Activated CD4-positive, alpha-beta memory T cell treated with anti-CD3 and anti-CD28 coated beads, Interleukin-2, amount 10 ng/mL, durations not matched to agents 7 days and 5 days (primary cell): Measurements from ENCODE around the gene ELAVL4. TPM values are rescaled to one million over a fixed set of nuclear protein-coding genes. Genes with fewer than 3 reads are reported as not detected.

Experiments used
- CTCF ChIA-PET: fragments of 350-600 bp; sonication (Branson Sonifier 250); formaldehyde crosslinking; loops from one replicate; lab custom pipeline; 2021; ENCODE audit warnings: antibody characterized with exemption, inconsistent platforms; lab: Charles Lee
- POLR2A ChIA-PET: fragments of 350-600 bp; sonication (Branson Sonifier 250); formaldehyde crosslinking; loops from one replicate; lab custom pipeline; 2021; ENCODE audit warnings: antibody characterized with exemption; lab: Charles Lee
- DNase-seq: peaks from one replicate; pipeline ENCODE4 v3.0.0-alpha.2; 2020
- H3K27ac Mint-ChIP-seq: one replicate; pipeline ENCODE4 v1.8.0; 2021; ENCODE audit warnings: mild to moderate bottlenecking, mixed read lengths
- H3K27me3 Mint-ChIP-seq: one replicate; pipeline ENCODE4 v1.8.0; 2021; ENCODE audit warnings: mixed read lengths
- H3K36me3 Mint-ChIP-seq: one replicate; pipeline ENCODE4 v1.8.0; 2021; ENCODE audit warnings: low read depth, mixed read lengths
- H3K4me1 Mint-ChIP-seq: one replicate; pipeline ENCODE4 v1.8.0; 2021; ENCODE audit warnings: mixed read lengths
- H3K4me3 Mint-ChIP-seq: one replicate; pipeline ENCODE4 v1.8.0; 2021; ENCODE audit warnings: mild to moderate bottlenecking, mixed read lengths
- H3K9me3 Mint-ChIP-seq: one replicate; pipeline ENCODE4 v1.8.0; 2021; ENCODE audit warnings: mixed read lengths
- total RNA-seq, 2 experiments: library from RNA; stranded (reverse); gene quantifications; one replicate each; pipeline ENCODE4 v1.2.3, GENCODE V29; 2021

Gene ELAVL4
- total RNA-seq, 2 experiments from 2014 or later, result not detected

- Mint-ChIP-seq H3K36me3 (no peaks in the 10 kb centered on the region), H3K9me3 (no peaks in the 10 kb centered on the region), H3K27ac (no peak overlapping the region), H3K4me1 (no peaks in the 10 kb centered on the region), H3K27me3 (peaks cover 2% of the 10 kb centered on the region), H3K4me3 (no peak overlapping the region)
- ChIA-PET CTCF (no interaction called here), POLR2A (no interaction called here)
- no peak for DNase-seq
Measured at GRCh38 chr1:50103615-50104081, 5.1 kb upstream of the ELAVL4 start.

- ChIA-PET CTCF (interaction anchor here (1.0 kb wide), 1 partner anchor 10 kb away, joined by 3 read pairs; no protein-coding TSS in a partner anchor), POLR2A (no interaction called here)
- peaks cover 18% of the 10 kb centered on the region for H3K27me3 Mint-ChIP-seq
- no peak overlapping the region for H3K4me3 Mint-ChIP-seq
- H3K27ac Mint-ChIP-seq, result no peak overlapping the region
- no peak for DNase-seq
- H3K36me3 Mint-ChIP-seq, result no peaks in the 10 kb centered on the region
- peaks cover 3% of the 10 kb centered on the region for H3K4me1 Mint-ChIP-seq
- no peaks in the 10 kb centered on the region for H3K9me3 Mint-ChIP-seq
Measured at GRCh38 chr1:50105433-50105832, 3.3 kb upstream of the ELAVL4 start.

GRCh38 chr1:50106095-50106761, 2.5 kb upstream of the ELAVL4 start:
- H3K4me1 Mint-ChIP-seq, result peaks cover 3% of the 10 kb centered on the region
- H3K27ac Mint-ChIP-seq, result no peak overlapping the region
- no peak for DNase-seq
- ChIA-PET CTCF (no interaction called here), POLR2A (no interaction called here)
- H3K9me3 Mint-ChIP-seq, result no peaks in the 10 kb centered on the region
- no peaks in the 10 kb centered on the region for H3K36me3 Mint-ChIP-seq
- no peak overlapping the region for H3K4me3 Mint-ChIP-seq
- H3K27me3 Mint-ChIP-seq, result peaks cover 26% of the 10 kb centered on the region

- no peak for DNase-seq
- H3K4me3 Mint-ChIP-seq, result no peak overlapping the region
- no peak overlapping the region for H3K27ac Mint-ChIP-seq
- POLR2A ChIA-PET, result no interaction called here
- peaks cover 37% of the 10 kb centered on the region for H3K27me3 Mint-ChIP-seq
- peaks cover 3% of the 10 kb centered on the region for H3K4me1 Mint-ChIP-seq
- CTCF ChIA-PET, result no interaction called here
- H3K9me3 Mint-ChIP-seq, result no peaks in the 10 kb centered on the region
- H3K36me3 Mint-ChIP-seq, result no peaks in the 10 kb centered on the region
Measured at GRCh38 chr1:50109116-50109515, 396 bp downstream of the ELAVL4 start.

- no peaks in the 10 kb centered on the region for H3K9me3 Mint-ChIP-seq
- peaks cover 3% of the 10 kb centered on the region for H3K4me1 Mint-ChIP-seq
- ChIA-PET POLR2A (no interaction called here), CTCF (no interaction called here)
- no peaks in the 10 kb centered on the region for H3K36me3 Mint-ChIP-seq
- H3K4me3 Mint-ChIP-seq, result no peak overlapping the region
- no peak overlapping the region for H3K27ac Mint-ChIP-seq
- no peak for DNase-seq
- peaks cover 37% of the 10 kb centered on the region for H3K27me3 Mint-ChIP-seq
Measured at GRCh38 chr1:50109647-50110075, 941 bp downstream of the ELAVL4 start.

GRCh38 chr1:50110151-50110550, 1.4 kb downstream of the ELAVL4 start:
- peaks cover 37% of the 10 kb centered on the region for H3K27me3 Mint-ChIP-seq
- DNase-seq, result no peak
- peaks cover 3% of the 10 kb centered on the region for H3K4me1 Mint-ChIP-seq

GRCh38 chr1:50110656-50111055, 1.9 kb downstream of the ELAVL4 start:
- Mint-ChIP-seq H3K27ac (no peak overlapping the region), H3K36me3 (no peaks in the 10 kb centered on the region), H3K9me3 (no peaks in the 10 kb centered on the region), H3K27me3 (peaks cover 37% of the 10 kb centered on the region), H3K4me1 (peaks cover 3% of the 10 kb centered on the region), H3K4me3 (no peak overlapping the region)
- no peak for DNase-seq
- POLR2A ChIA-PET, result no interaction called here
- CTCF ChIA-PET, result no interaction called here

More at GRCh38 chr1:50110151-50110550, 1.4 kb downstream of the ELAVL4 start:
- no peaks in the 10 kb centered on the region for H3K9me3 Mint-ChIP-seq
- H3K27ac Mint-ChIP-seq, result no peak overlapping the region
- ChIA-PET POLR2A (no interaction called here), CTCF (no interaction called here)
- no peak overlapping the region for H3K4me3 Mint-ChIP-seq
- H3K36me3 Mint-ChIP-seq, result no peaks in the 10 kb centered on the region

GRCh38 chr1:50111503-50111902, 2.8 kb downstream of the ELAVL4 start:
- H3K4me1 Mint-ChIP-seq, result peaks cover 3% of the 10 kb centered on the region
- peaks cover 37% of the 10 kb centered on the region for H3K27me3 Mint-ChIP-seq
- ChIA-PET CTCF (no interaction called here), POLR2A (no interaction called here)
- H3K4me3 Mint-ChIP-seq, result no peak overlapping the region
- H3K9me3 Mint-ChIP-seq, result no peaks in the 10 kb centered on the region
- H3K36me3 Mint-ChIP-seq, result no peaks in the 10 kb centered on the region
- no peak for DNase-seq
- H3K27ac Mint-ChIP-seq, result no peak overlapping the region

- Mint-ChIP-seq H3K4me1 (peaks cover 3% of the 10 kb centered on the region), H3K27ac (no peak overlapping the region), H3K4me3 (no peak overlapping the region), H3K36me3 (no peaks in the 10 kb centered on the region), H3K27me3 (peaks cover 37% of the 10 kb centered on the region), H3K9me3 (no peaks in the 10 kb centered on the region)
- POLR2A ChIA-PET, result no interaction called here
- CTCF ChIA-PET, result no interaction called here
- DNase-seq, result no peak
Measured at GRCh38 chr1:50112193-50112592, 3.5 kb downstream of the ELAVL4 start.

- Mint-ChIP-seq H3K36me3 (no peaks in the 10 kb centered on the region), H3K4me3 (no peak overlapping the region), H3K27me3 (no peaks in the 10 kb centered on the region), H3K9me3 (no peaks in the 10 kb centered on the region), H3K27ac (no peak overlapping the region), H3K4me1 (no peaks in the 10 kb centered on the region)
- CTCF ChIA-PET, result interaction anchor here (1.1 kb wide), 1 partner anchor 210 kb away, joined by 4 read pairs; no protein-coding TSS in a partner anchor
- POLR2A ChIA-PET, result no interaction called here
- DNase-seq, result no peak
Measured at GRCh38 chr1:50123071-50123470, 14.4 kb downstream of the ELAVL4 start.

GRCh38 chr1:50126927-50127715, 18.4 kb downstream of the ELAVL4 start:
- no peak overlapping the region for H3K27ac Mint-ChIP-seq
- H3K9me3 Mint-ChIP-seq, result no peaks in the 10 kb centered on the region
- ChIA-PET CTCF (no interaction called here), POLR2A (no interaction called here)
- no peak for DNase-seq
- no peaks in the 10 kb centered on the region for H3K4me1 Mint-ChIP-seq
- no peak overlapping the region for H3K4me3 Mint-ChIP-seq
- no peaks in the 10 kb centered on the region for H3K27me3 Mint-ChIP-seq
- no peaks in the 10 kb centered on the region for H3K36me3 Mint-ChIP-seq

- CTCF ChIA-PET, result no interaction called here
- H3K9me3 Mint-ChIP-seq, result no peaks in the 10 kb centered on the region
- no peak overlapping the region for H3K27ac Mint-ChIP-seq
- no peaks in the 10 kb centered on the region for H3K36me3 Mint-ChIP-seq
- no peak for DNase-seq
- POLR2A ChIA-PET, result no interaction called here
- H3K4me1 Mint-ChIP-seq, result no peaks in the 10 kb centered on the region
- no peak overlapping the region for H3K4me3 Mint-ChIP-seq
- no peaks in the 10 kb centered on the region for H3K27me3 Mint-ChIP-seq
Measured at GRCh38 chr1:50129201-50129600, 20.5 kb downstream of the ELAVL4 start.

GRCh38 chr1:50132347-50132894, 23.7 kb downstream of the ELAVL4 start:
- Mint-ChIP-seq H3K36me3 (no peaks in the 10 kb centered on the region), H3K4me3 (no peak overlapping the region), H3K4me1 (no peaks in the 10 kb centered on the region), H3K27me3 (no peaks in the 10 kb centered on the region), H3K9me3 (no peaks in the 10 kb centered on the region), H3K27ac (no peak overlapping the region)
- no peak for DNase-seq
- POLR2A ChIA-PET, result no interaction called here
- CTCF ChIA-PET, result no interaction called here
